Thyroid gland (tissue), 4 donors: Measurements from ENCODE around the gene BICDL2.

ENCODE experiments used
- CTCF ChIP-seq, 6 experiments: fragments of 200-600 bp in 3 of 6; fragments of 450-650 bp in 3 of 6; sonication (generic) in 3 of 6; IDR thresholded peaks; one replicate each; pipeline ENCODE4 v1.5.1; 2016 to 2019; ENCODE audit warnings: antibody characterized with exemption in 6 of 6, mild to moderate bottlenecking in 2 of 6, inconsistent platforms in 1 of 6, moderate library complexity in 1 of 6
- POLR2A ChIP-seq, 2 donors: fragments of 450-650 bp; IDR thresholded peaks; one replicate each; pipeline ENCODE4 v1.6.1; 2017; ENCODE audit warnings: antibody characterized with exemption in 2 of 2, mild to moderate bottlenecking in 2 of 2, moderate library complexity in 1 of 2

- TF ChIP-seq CTCF (IDR thresholded peaks at IDR 0.05) = no peak
- no peak for TF ChIP-seq POLR2A (IDR thresholded peaks at IDR 0.05)
Observed at GRCh38 chr16:3025032-3026002, 11.4 kb downstream of the BICDL2 start.
